Kidney (tissue), 14 donors: Measurements from ENCODE around the gene CRIP1. TPM values are rescaled to one million over a fixed set of nuclear protein-coding genes. Genes with fewer than 3 reads are reported as not detected.

Experiments used
- DNase-seq, 5 donors: peaks; one replicate each; pipeline ENCODE4 v3.0.0-alpha.2; 2013 to 2020
- FAIRE-seq: peaks from 2 replicates; lab custom pipeline; 2012; peaks lifted over from hg19 to GRCh38; lab: Jason Lieb, UNC
- H3K27ac ChIP-seq, 2 donors: one replicate each; pipeline ENCODE4 v1.7.0; 2013; ENCODE audit warnings: low read depth in 2 of 2, low read length in 2 of 2, inconsistent platforms in 1 of 2
- H3K27me3 ChIP-seq: one replicate; pipeline ENCODE4 v1.7.1; 2013; ENCODE audit warnings: low read length, inconsistent platforms; ENCODE audit not compliant: control insufficient read depth, insufficient read depth
- H3K36me3 ChIP-seq, 3 donors: one replicate each; pipeline versions ENCODE4 v1.7.0 to v1.7.1; 2013; ENCODE audit warnings: low read length in 3 of 3, control low read depth in 1 of 3, inconsistent platforms in 1 of 3; ENCODE audit not compliant: insufficient read depth in 3 of 3, control insufficient read depth in 2 of 3
- H3K4me1 ChIP-seq, 3 donors: one replicate each; pipeline versions ENCODE4 v1.7.0 to v1.7.1; 2013; ENCODE audit warnings: low read length in 3 of 3, inconsistent platforms in 1 of 3, low read depth in 1 of 3; ENCODE audit not compliant: control insufficient read depth in 2 of 3, insufficient read depth in 2 of 3
- H3K4me3 ChIP-seq, 3 donors: one replicate each; pipeline versions ENCODE4 v1.7.0 to v1.8.1; 2013; ENCODE audit warnings: low read length in 3 of 3, control low read depth in 1 of 3, inconsistent platforms in 1 of 3
- H3K9ac ChIP-seq, 3 donors: one replicate each; pipeline versions ENCODE4 v1.7.0 to v1.7.1; 2013; ENCODE audit warnings: low read length in 3 of 3, control low read depth in 1 of 3, inconsistent platforms in 1 of 3
- H3K9me3 ChIP-seq, 3 donors: one replicate each; pipeline versions ENCODE4 v1.7.0 to v1.7.1; 2013; ENCODE audit warnings: low read length in 3 of 3, control low read depth in 1 of 3, inconsistent platforms in 1 of 3; ENCODE audit not compliant: control insufficient read depth in 2 of 3, insufficient read depth in 1 of 3
- intact Hi-C: fragments of 100-400 bp; cut with DNase I; formaldehyde crosslinking; loops from one replicate; pipeline ENCODE4 v1.11.1; 2022
- polyA plus RNA-seq: library from polyadenylated mRNA; stranded (reverse); fragments of 350-450 nt; fragmentation: Illumina TruSeq; extraction: RNeasy Lipid Tissue Mini Kit (QIAGEN cat#74804); gene quantifications from one replicate; pipeline ENCODE4 v1.2.3, GENCODE V29; 2014; ENCODE audit warnings: low read depth, low replicate concordance; ENCODE audit not compliant: insufficient read depth
- total RNA-seq: library from RNA; stranded (reverse); fragmentation: NEBNext Ultra II Directional; extraction: Animal tissue kit (Norgen Biotek cat#: 25700); gene quantifications from one replicate; pipeline ENCODE4 v1.2.1, GENCODE V29; 2021
- TF ChIP-seq, protein P1 (sequence below): IDR thresholded peaks from 3 replicates; pipeline ENCODE4 v1.5.1; 2012; ENCODE audit warnings: mild to moderate bottlenecking, moderate library complexity, borderline replicate concordance; ENCODE audit not compliant: insufficient read depth; ENCODE audit errors: extremely low read depth
- donor health status: control.
- donor health status: control.
- donor health status: control.
- donor health status: control.
- donor health status: control.
- donor health status: DM: yes; HTN: yes; CAD: no.
- donor health status: Normal renal cell carcinoma (clear cell type).

The CRIP1 gene
- total and polyA plus RNA-seq, 2 donors from 2014 or later = 272 to 381 TPM

DNA sequence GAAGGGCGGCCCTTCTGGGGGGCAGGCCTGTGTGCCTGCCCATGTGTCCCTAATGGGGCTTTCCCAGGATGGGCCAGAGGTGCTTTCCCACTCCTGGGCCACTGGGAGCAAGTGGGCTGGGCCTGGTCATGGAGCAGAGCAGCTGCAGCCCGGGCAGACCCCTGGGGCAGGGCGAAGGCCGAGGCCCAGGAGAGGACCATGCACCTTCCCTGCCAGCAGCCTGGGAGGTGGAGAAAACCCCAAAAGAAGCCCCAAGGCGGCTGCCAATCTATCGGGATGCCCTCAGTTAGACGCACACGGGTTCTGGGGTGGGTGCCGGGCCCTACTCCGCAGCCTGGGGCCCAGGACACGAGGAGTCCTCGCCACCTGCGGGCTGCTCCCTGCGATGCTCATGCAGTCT is 28.1 kb upstream of the CRIP1 start:
- no peak overlapping the region for H3K27ac ChIP-seq
- H3K4me1 ChIP-seq = no peaks in the 10 kb centered on the region
- FAIRE-seq = no peak
- peaks cover 0 to 6% (median 2%) of the 10 kb centered on the region in 3 donors for H3K36me3 ChIP-seq
- H3K4me3 ChIP-seq = no peak overlapping the region
- no peaks in the 10 kb centered on the region for H3K9me3 ChIP-seq
- TF ChIP-seq, protein P1, sequence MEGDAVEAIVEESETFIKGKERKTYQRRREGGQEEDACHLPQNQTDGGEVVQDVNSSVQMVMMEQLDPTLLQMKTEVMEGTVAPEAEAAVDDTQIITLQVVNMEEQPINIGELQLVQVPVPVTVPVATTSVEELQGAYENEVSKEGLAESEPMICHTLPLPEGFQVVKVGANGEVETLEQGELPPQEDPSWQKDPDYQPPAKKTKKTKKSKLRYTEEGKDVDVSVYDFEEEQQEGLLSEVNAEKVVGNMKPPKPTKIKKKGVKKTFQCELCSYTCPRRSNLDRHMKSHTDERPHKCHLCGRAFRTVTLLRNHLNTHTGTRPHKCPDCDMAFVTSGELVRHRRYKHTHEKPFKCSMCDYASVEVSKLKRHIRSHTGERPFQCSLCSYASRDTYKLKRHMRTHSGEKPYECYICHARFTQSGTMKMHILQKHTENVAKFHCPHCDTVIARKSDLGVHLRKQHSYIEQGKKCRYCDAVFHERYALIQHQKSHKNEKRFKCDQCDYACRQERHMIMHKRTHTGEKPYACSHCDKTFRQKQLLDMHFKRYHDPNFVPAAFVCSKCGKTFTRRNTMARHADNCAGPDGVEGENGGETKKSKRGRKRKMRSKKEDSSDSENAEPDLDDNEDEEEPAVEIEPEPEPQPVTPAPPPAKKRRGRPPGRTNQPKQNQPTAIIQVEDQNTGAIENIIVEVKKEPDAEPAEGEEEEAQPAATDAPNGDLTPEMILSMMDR = no peak
- no peak overlapping the region for H3K9ac ChIP-seq
- intact Hi-C loops = no loop called here
- no peak for DNase-seq
- no peaks in the 10 kb centered on the region for H3K27me3 ChIP-seq

DNA sequence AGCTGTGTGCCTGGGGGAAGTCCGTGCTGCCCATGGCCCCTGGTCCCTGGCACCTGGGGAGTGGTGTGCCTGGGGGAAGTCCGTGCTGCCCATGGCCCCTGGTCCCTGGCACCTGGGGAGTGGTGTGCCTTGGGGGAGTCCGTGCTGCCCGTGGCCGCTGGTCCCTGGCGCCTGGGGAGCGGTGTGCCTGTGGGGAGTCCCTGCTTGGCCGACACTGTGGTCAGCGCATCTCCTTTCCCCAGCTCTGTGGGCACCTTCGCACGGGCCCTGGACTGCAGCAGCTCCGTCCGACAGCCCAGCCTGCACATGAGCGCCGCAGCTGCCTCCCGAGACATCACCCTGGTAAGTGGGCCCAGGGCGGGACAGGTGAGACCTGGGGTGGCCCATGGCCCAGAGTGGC is 26.6 kb upstream of the CRIP1 start:
- Histone ChIP-seq H3K27ac (no peak overlapping the region), H3K9me3 (no peaks in the 10 kb centered on the region), H3K36me3 (peaks cover 0 to 9% (median 2%) of the 10 kb centered on the region in 3 donors), H3K4me3 (no peak overlapping the region), H3K9ac (no peak overlapping the region), H3K27me3 (no peaks in the 10 kb centered on the region), H3K4me1 (no peaks in the 10 kb centered on the region)
- no peak for FAIRE-seq
- no peak for DNase-seq
- TF ChIP-seq, protein P1 = no peak
- intact Hi-C loops = no loop called here

DNA sequence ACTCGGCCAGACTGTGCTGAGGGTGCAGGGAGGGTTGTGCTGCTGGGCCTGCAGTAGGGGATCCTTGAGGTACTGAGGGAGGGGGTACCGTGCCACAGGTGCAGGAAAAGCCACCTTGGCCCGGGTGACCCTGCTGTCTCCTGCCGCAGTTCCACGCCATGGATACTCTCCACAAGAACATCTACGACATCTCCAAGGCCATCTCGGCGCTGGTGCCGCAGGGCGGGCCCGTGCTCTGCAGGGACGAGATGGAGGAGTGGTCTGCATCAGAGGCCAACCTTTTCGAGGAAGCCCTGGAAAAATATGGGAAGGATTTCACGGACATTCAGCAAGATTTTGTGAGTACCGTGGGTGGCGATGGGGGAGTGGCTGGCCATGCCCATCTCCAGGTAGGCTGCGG is 26.1 kb upstream of the CRIP1 start:
- Histone ChIP-seq H3K36me3 (peaks cover 0 to 7% (median 2%) of the 10 kb centered on the region in 3 donors), H3K9ac (no peak overlapping the region), H3K27ac (no peak overlapping the region), H3K27me3 (no peaks in the 10 kb centered on the region), H3K9me3 (no peaks in the 10 kb centered on the region), H3K4me1 (no peaks in the 10 kb centered on the region), H3K4me3 (no peak overlapping the region)
- TF ChIP-seq, protein P1 = no peak
- intact Hi-C loops = no loop called here
- no peak for FAIRE-seq
- DNase-seq = no peak

DNA sequence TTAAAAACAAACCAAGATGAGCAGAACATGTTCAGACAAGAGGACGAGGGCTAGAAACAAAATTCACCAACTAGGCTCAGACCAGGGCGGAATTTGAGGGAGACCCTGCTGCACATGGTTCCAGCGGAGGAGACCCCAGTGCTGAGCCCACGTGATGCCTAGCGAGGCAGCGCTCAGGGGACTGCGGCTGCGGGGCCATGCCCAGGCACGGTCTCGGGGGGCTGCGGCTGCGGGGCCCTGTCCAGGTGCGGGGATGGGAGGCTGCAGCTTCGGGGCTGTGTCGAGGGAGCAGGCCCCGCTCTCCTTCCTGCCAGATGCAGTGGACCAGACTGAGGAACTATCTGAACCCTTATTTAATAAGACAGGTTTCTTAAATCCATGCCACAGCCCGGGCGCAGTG is 24.8 kb upstream of the CRIP1 start:
- Histone ChIP-seq H3K9ac (no peak overlapping the region), H3K4me1 (no peaks in the 10 kb centered on the region), H3K27me3 (no peaks in the 10 kb centered on the region), H3K9me3 (no peaks in the 10 kb centered on the region), H3K27ac (no peak overlapping the region), H3K36me3 (peaks cover 0 to 7% (median 2%) of the 10 kb centered on the region in 3 donors), H3K4me3 (no peak overlapping the region)
- no peak for DNase-seq
- intact Hi-C loops = no loop called here
- FAIRE-seq = no peak
- TF ChIP-seq, protein P1 = no peak
